Activated T-cell treated with anti-CD3 and anti-CD28 coated beads for 24 hours (primary cell): ENCODE measurements around the gene CASP3.
A peak's percentile ranks its signal among the peaks of the same experiment; 100 is the strongest.

Source experiments
- DNase-seq: peaks from one replicate; pipeline ENCODE4 v3.0.0-alpha.2; 2020; ENCODE audit warnings: low read depth

Gene CASP3

DNA sequence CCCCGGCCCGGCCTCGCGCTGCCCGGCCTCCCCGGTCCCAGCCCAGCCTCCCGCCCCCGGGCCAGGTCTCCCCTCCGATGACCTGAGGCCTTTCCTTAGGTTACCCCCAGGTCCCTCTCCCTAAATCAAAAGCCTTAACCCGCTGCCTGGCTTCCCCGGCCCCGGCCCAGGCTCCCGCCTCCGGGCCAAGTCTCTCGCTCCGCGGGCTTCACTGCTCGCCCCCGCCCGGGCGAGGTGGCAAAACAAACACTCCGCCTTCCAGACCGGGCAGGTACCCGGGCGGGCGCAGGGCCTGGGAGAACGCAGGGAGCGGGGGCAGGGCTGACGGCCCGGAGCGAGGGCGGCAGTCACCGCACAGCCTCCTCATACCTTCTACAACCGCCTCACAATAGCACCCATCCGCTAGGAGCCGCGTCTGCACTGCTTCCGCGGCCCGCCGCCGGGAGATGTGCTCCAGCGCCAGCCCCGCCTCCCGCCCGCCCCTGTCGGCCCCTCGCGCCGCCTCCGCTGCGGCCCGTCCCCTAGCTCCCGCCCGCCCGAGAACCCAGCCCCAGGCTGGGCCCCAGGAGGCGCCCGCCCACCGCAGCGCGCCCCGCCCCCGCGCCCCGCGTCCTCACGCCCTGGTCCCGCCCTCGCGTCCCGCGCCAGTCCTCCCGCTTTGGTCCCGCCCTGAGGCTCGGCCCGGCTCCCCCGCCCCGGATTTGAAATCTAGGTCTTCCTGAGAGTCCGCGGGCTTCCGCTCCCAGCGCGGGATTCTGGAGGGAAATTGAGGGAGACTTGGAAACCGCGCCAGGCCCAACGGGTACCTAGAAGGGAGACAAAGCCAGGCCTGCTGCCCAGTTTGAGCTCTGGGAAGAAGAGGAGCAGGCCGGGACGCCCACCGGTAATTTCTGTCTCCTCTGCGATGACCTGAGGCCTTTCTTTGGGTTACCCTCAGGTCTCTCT lies at the start of gene CASP3, which contains the start of gene PRIMPOL:
TSS of gene CASP3 (minus strand) at position 422 of the 945 bp plus-strand sequence. CDS start 10,994 bp downstream, outside the sequence.
TSS of gene PRIMPOL (plus strand) at position 713 of the 945 bp plus-strand sequence. CDS start 7,403 bp downstream, outside the sequence.
- peak; percentile 96 for DNase-seq

DNA sequence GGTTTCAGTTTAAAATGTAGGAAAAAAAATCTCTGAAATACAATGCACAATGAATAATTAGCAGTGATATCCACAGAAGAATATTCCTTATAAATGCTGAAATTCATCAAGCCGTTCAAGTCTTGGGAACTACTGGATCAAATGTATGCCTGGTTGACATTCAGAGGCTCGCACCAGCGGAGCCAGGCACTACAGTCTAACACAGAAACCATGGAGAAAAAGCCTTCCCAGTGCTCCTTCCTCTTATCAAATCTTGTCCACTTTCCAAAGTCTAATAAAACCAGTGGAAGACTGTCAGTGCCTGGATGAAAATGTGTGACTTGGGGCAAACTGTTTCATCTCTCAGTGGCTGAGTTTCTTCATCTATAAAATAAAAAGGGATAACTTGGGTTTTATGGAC lies 48.7 kb upstream of the CASP3 start:
- DNase-seq = no peak

DNA sequence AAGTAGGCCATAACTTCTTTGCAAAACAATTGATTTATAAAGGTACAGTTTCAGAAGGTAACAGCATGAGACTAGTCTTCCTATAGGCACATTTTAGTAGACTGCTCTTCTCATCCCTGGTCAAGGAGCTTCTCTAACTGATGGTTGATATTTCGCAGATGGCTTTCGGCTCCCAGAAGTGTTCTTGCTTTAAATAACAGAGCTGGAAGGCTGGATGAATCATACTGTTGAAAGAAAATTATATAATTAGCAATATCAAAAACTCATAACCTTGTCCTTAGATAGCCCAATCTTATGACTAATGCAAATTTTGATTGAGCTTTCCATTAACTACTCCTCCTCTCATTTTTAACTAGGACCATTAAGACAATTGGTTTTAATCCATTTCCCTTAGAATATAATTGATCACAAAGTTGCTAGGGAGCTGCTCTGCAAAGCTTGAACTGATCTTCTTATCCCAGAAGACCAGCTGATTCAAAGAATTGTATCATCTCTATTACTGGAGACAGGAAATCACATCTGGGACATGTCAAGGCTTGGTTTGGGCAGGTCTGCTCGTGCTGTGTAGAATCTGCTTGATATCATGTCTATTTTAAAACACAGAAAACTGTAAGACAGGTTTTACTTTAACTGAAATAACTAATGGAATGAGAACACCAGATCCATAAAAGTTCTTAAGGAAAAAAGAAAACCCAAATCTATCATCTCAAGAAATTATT lies 46.1 kb upstream of the CASP3 start:
- DNase-seq = no peak

DNA sequence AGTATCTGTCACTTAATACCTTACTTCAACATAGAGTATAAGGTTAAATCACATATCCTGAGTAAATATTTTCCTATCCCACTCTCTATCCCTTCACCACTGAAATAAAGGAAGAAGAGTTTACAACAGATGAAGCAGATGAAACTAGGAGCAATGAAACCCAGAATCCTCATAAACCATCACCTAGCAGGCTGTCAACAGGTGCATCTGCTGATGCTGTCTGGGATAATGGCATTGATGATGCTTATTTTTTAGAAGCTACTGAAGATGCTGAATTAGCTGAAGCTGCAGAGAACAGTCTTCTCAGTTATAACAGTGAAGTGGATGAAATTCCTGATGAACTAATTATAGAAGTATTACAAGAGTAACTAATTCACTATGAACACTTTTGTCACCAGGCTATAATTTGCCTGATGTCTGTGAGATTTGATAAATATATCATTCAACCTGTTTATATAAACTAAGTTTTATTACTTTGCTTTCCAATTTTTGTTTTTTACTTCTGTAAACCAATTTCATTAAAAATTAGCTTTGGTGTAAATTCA lies 45.2 kb upstream of the CASP3 start:
- no peak for DNase-seq

DNA sequence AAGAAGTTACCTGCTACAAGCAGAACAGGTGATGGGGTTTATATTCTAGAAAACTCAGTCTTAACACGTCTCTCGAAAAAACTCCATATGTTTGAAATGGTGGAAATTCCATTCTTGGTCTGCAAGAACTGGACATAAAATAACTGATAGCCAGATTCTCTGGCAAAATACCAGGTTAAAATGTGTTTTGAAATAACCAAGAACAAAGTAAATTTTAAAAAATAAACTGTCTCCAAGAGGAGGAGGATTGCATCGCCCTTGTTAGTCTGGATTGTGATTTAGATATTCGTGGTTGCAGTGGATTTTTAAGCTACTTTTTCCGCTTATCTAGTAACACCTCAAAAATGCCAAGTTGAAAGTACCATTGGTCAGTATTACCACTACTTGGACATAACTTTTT lies 43.8 kb upstream of the CASP3 start:
- DNase-seq = no peak

DNA sequence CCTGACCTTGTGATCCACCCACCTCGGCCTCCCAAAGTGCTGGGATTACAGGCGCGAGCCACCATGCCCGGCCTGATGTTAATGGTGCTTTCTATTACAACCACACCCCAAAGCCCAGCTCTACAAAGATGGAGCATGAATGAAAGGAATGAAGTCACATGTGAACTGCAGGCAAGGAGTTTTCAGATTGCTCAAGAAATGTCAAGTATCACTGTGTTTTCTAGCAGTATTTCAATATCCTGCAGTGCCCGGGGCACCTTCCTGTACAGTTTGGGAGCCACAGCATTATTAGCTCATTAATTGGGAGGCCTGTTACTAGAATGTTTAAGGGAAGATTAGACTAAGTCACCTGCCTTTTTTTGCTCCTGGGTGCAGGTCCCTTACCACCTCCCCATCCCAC lies 40.4 kb upstream of the CASP3 start:
- DNase-seq = no peak

DNA sequence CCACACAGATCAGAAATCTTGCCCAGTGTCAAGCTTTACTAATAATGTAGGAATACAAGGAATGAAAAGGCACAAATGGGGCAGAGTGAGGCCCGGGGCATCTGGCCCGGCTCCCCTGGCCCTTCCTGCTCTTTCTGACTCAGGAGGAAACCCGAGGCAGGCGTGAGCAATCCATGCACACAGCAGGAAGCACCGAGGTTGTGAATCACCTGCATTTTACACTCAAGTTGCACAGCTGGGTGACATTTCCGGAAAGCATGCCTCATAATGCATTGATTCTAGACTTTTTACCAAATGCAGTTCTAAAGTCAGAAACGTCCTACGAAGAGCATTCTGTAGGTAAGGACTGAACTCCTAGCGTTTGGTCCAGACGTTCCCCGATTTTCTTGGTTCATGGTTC lies 39.2 kb upstream of the CASP3 start:
- DNase-seq = no peak

DNA sequence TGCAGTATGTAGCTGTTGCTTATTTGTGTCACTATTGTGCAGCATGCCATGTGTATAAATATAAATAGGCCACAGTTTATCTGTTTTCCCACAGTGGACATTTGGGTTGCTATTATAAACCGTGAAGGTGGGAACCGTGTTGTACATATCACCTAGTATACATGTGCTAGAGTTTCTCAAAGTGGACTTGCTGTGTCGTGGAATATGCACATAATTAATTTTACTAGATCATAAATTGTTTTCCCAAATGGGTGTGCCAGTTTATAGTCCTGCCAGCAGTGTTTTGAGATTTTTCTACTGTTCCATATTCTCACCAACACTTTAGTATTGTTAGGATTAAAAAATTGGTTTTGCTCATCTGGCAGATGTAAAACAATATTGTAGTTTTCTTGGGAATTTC lies 38.8 kb upstream of the CASP3 start:
- no peak for DNase-seq

DNA sequence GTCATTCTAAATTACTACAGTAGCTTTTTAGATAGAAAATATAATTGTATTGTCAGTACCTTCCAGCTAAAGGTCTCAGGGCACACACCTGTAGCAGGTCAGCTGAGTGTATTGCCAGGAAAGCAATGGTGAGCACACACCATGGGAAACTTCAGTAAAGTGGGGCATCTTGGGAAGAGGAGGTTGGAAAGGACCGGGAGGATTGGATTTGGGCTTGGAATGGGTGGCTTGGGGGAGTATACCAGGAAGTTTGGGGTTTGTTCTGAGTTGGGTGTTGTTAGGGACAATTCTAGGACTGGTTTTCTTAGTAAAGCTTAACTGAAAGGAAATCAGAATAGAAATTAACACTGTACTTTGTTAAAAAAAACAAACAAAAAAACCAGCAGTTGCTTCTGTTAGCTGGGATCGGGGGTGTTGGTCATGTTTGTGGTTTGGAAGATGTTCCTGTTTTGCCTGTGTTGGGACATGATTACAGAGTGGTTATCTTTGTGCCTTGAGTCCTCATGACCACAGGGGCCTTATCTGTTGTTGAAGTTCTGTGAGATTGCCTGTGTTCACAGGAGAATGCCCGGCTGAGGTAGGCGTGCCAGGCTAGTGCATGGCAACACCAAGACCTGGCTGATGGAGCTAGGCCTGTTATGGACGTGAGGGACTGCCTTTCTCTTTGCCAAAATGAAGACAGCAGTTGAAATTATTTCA lies 35.4 kb upstream of the CASP3 start:
- DNase-seq = no peak

DNA sequence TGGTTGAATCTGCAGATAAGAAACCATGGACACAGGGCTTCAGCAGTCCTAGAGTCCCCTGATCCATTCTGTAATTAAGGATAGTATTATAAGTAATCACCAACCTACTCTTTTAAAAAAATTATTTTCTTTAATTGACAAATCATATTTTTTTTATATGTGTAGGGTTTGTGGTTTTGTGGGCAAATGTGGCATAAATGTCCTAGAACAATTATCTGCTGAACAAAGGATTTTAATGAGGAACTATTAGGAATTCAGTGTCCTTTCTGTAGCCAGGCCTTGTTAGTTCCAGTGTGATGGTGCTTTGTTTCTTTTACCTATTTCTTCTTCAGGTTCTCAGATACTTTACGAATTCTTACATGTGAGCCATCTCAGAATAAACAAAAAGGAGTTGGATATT lies 32.7 kb upstream of the CASP3 start:
- DNase-seq = no peak

DNA sequence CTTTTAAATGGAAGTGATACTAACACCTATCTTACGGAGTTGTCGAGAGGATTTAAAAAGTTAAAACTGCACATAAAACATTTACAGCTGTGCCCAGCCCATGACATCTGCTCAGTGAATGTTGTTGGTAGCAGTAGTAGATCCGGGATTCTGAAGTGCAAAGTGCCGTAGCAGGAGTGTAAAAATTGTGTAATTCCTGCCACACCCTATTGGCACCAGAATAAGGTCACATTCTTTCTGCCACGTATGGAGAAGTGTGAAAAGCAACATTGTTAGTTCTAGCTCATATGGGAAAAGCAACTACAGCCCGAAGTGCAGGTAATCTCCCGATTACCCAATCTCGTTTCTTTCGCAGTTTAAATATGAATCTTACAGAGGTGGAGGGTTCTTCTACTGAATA lies 31.5 kb upstream of the CASP3 start:
- DNase-seq = no peak

DNA sequence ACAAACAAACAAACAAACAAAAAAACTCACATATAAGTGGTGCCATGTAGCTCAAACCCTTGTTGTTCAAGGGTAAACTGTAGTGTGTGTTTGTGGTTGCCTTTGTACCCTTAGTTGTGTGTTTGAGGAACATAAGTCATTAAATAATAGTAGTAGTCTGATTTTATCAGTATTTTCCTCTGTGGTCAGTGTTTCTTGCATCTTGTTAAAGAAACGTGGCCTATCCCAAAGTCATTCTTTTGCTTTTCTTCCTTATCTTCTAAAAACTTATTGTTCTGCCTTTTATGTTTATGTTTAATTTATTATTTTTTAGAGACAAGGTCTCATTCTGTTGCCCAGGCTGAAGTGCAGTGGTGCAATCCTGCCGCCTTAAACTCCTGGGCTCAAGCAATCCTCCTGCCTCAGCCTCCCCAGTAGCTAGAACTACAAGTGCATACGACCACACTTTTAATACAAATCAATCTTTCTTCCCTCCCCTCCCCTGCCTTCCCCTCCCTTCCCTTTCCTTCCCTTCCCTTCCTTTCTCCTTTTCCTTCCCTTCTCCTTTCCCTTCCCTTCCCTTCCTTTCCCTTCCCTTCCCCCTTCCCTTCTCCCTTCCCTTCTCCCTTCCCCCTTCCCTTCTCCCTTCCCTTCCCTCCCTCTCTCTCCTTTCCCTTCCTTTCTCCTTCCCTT lies 26.7 kb upstream of the CASP3 start:
- DNase-seq = no peak

DNA sequence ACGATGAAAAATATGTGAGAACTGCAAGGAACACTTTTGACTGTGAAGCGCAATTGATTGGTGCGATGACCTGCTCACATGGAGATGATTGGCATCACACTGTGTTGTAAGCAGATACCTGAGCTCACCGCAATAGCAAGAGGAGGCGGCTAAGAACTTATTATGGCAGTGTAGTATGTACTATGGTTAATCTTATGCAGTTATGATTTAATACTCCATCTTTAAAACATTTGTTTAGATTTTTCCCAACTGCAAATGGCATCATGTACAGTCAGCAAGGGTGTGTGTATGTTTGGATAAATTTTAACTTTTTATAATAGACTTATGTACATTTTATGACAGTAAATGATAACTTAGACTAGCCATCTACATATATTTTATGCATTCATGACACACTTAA lies 25.8 kb upstream of the CASP3 start:
- DNase-seq = no peak

DNA sequence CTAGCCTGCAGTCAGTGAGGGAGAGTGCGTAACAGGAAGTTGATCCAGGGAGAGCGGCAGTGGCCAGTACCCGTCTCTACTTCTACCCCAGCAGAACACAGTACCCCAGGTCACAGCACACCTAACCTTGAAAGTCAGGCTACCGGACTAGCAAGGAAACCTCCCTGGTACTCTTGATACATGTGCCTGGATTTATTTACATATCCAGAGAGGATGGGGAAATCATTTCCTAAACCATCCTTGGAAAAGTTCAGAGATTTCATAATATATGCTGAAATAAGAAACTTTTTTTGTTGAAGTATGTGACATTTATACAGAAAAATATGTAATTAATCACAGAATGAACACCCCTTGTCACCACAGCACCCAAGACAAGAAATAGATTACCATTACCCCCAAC lies 24.8 kb upstream of the CASP3 start:
- DNase-seq = no peak

DNA sequence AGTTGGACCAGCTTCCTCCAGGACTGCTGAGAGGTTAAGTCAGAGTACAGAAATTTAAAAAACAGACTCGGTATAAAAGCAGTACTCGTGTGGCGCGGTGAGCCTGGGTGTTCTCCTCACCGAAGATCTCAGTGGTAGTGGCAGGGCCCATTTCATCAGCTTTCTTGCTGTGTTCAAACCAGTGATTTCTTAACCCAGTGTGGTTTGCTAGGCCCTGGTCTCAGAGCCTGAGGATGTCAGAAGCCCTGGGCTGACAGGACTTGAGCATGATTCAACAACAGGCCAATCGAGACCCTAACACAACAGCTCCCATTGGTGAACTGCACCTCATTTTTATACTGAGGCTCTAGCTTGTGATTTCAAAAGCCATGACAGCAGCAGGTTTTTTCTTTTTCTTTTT lies 23.5 kb upstream of the CASP3 start:
- no peak for DNase-seq

DNA sequence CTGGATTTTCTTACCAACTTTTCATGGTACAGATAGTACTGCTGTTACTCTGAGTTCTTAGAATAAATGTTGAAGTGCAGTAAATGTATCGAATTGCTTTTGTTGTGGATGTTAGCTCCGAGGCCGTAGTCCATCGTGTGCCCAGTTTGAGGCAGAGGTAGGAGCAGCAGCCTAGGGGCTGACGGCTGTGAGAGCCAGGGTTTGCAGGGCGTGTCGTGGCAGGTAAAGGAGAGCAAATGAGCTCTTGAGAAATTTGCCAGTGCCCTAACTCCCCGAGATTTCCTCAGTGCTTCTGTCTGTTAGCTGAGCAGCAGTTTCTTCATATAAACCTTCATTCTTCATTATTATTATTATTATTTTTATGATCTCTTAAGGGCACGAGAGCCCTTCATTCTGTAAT lies 21.9 kb upstream of the CASP3 start:
- DNase-seq = no peak

DNA sequence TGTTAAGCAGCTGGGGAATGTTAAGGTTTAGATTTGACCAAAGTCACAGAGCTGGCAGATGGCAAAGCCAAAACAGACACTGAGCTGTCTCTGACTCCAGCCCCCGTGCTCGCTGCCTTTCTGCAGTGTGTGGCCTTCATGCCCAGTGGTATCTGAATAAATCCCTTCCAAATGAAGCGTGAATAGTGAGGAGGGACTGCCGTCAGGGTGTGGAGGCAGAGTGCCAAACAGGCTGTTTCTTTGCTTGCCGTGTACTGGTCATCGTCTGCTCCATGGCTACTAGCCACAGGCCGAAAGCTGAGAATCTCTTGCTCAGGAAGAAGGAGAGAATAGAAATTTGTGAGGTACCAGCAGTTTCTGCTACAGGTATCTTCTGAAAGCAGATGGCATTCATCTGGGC lies 20.0 kb upstream of the CASP3 start:
- DNase-seq = no peak

DNA sequence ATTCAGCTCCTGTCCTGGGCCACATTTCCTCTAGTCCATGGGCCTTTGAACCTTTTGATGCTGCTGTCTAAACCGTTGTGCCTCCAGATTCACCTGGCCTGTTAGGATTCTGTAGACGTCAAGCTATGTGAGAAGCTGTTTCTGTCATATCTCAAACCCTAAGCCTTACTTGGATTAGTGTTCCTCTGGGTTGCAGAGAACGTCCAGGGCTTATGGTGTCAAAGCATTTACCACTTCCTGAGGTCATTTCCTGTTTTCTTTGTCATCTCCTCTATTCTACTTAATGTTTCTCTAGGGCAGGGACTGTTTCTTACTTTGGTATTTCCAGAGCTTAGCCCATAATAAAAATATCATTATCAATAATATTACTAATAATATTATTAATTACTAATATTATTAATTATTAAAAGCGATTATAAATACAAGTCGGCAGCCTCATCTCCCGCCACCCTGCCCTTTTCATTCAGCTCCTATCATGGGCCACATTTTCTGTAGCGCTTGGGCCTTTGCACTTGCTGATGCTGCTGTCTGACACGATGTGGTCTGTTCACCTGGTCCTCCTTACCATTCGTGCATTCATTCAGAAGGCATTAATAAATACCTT lies 19.4 kb upstream of the CASP3 start:
- no peak for DNase-seq

DNA sequence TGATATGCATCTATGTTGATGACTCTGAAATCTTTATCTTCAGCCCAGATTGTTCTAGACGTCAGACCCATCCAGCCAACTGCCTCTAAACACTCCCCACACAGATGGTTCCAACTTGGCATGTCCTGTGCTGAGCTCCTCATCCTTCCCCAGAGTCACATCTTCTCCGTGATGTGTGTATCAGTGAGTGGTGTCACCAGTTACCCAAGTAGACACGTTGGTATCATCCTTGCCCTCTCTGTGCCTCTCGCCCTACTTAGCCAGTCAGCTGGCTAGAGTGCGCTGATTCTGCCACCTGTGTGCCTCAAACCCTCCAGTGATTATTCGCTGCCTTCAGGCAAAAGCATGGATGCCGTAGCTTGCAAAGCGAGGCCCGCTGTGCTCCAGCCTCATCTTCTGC lies 18.8 kb upstream of the CASP3 start:
- no peak for DNase-seq

DNA sequence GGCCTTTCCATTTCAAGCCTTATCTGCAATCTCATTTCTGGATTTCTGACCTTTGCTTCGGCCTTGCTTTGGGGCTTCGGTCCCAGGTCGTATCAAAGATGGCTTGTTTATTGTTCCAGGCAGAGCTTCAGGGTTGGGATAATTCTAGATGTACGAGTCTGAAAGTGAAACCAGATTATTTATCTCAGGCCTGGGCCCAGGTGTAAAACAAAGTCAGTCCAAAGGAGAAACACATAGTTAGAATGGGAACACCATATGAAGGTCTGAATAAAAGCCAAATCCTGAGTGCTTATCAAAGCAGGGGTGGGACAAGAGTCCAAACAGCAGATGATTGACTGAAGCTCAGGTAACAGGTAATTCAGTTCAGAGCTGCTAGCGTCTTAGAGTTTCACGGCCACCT lies 17.4 kb upstream of the CASP3 start:
- DNase-seq = no peak

DNA sequence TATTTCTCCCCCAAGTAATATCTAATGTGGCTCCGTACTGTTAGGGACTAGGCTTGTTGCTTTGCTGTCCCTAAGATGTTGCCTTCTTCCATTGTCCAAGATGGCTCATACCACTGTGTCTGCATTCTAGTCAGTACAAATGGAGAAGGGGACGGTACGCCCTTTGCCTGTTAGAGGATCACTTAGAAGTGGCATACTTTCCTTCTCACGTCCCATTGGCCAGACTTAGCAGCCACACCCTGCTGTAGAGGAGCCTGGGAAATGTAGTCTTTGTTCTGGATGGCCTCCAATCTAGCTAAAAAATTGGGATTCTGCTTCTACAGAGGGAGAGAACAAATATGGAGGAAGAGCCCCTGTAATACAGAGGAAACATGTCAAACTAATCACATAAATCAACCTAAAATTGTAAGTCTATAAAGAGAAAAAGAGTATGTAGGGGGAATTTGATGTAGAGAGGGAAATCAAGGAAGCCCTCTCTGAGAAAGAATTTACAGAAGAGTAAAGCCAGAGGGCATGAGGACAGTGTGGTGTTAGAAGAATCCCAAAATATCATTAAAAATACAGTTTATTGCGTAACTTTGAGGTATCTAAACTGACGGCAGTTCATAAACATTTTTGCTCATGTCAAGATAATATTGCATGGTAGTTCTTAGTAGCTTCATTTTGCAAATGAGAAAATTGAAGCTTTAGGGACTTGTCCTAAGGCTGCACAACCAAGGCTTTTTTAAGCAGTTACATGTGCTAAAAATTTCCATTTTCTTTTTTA lies 15.4 kb upstream of the CASP3 start:
- no peak for DNase-seq
